D721Med (cell line): Measurements from ENCODE around the gene SLC24A4.

Experiments
- DNase-seq: peaks from one replicate; pipeline ENCODE4 v3.0.0; 2011; ENCODE audit warnings: low spot score; ENCODE audit not compliant: insufficient read length
- FAIRE-seq: peaks from 2 replicates; lab custom pipeline; 2011; peaks lifted over from hg19 to GRCh38; lab: Jason Lieb, UNC
- CTCF ChIP-seq: IDR thresholded peaks from 2 replicates; pipeline ENCODE4 v1.5.1; 2012; ENCODE audit warnings: mild to moderate bottlenecking, control low read depth; ENCODE audit not compliant: insufficient read depth; ENCODE audit errors: missing control alignments

SLC24A4 gene

DNA sequence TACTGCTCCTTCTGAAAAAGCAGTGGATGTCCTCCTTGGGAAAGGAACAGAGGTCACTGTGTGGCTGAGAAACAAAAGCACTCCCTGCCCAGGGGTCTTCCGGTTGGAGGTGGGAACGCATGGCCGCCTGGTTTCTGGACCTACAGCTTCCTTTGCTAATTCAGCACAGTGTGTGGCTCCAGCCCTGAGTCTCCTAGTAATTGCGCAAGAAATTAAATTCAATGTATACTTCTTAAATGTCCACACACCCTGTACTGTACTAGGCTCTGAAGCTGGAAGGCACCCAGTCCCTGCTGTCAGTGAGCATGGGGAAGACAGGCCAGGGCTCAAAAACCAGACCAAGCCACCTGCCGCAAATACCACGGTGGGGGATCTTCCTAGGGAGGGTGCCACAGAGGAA, 13.4 kb downstream of the SLC24A4 start:
- DNase-seq (no peak), FAIRE-seq (no peak)
- TF ChIP-seq CTCF: no peak

DNA sequence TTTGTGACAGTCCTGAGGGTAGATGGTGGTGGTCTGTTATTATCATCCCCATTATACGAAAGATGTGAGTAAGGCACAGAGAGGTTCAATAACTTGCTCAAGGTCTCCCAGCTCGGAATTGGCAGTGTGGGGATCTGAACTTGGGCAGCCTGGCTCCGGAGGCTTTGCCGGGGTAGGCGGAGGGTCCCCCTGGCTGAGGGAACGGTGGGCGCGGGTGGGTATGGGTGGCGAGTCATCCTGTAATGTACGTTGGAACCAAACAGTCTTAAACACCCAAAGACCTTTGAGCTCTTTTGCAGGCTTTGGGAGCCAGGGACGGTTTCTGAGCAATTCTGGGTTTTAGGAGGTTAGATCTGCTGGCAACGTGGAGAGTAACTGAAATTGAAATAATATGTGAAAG, 16.5 kb downstream of the SLC24A4 start:
- TF ChIP-seq CTCF: no peak
- DNase-seq (no peak), FAIRE-seq (no peak)

DNA sequence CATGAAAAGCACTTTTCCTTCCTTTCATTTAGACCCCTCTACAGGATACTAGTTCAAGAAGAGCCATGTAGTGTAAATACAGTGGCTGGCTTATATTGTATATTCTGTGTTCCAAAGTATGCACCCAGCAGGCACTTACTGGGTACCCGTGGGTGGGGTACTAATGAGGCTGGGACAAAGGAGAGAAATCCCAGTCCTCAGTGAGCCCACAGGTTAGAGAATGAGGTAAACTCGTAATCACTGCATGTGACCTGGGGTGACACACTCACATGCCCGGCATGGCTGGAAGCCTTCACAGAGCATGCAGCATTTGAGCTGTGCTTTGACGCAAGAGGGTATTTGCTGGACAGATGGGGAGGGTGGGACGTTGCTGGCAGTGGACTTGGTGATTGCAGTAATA, 17.1 kb downstream of the SLC24A4 start:
- TF ChIP-seq CTCF: no peak
- FAIRE-seq: no peak
- no peak for DNase-seq

GRCh38 chr14:92340931-92341330, 18.0 kb downstream of the SLC24A4 start:
- no peak for DNase-seq
- TF ChIP-seq CTCF: no peak
- no peak for FAIRE-seq

DNA sequence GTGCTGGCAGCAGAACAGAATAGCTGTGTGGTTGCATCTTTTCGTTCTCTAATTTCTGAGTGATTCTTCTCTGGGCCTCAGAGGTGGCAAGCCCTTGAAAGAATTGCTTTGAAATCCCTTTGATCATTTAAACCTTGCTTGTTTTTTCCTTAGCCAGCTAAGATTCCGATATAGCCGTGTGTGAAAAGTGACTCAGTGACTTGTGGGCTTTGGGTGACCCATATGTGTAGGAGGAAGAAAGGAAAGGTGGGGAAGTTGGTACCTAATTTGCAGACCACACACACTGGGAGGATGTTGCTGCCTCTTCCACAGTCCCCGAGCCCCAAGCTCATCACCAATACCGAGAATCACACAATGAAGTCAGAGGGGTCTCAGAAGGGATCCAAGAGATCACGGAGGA, 18.8 kb downstream of the SLC24A4 start:
- TF ChIP-seq CTCF: no peak
- FAIRE-seq: no peak

GRCh38 chr14:92348154-92348553, 25.2 kb downstream of the SLC24A4 start:
- DNase-seq (no peak), FAIRE-seq (no peak)
- no peak for TF ChIP-seq CTCF

More for the DNA sequence above, 18.8 kb downstream of the SLC24A4 start:
- no peak for DNase-seq

GRCh38 chr14:92351750-92352149, 28.8 kb downstream of the SLC24A4 start:
- DNase-seq: no peak
- no peak for FAIRE-seq
- TF ChIP-seq CTCF: no peak
